Kidney epithelial cell (primary cell): Measurements from ENCODE around the gene AS3MT. TPM values are rescaled to one million over a fixed set of nuclear protein-coding genes. Genes with fewer than 3 reads are reported as not detected.
A peak's percentile ranks its signal among the peaks of the same experiment; 100 is the strongest.
"Not testable (repeated sequence)": the region's sequence is repeated elsewhere in the genome, so short reads cannot be mapped to it uniquely, and the experiment has no call there.

Source experiments
- DNase-seq: peaks from one replicate; pipeline ENCODE4 v3.0.0-alpha.2; 2010; ENCODE audit warnings: low read depth
- H3K27me3 ChIP-seq: 2 replicates; pipeline ENCODE4 v1.6.0; 2011; ENCODE audit warnings: low read length; ENCODE audit not compliant: control insufficient read depth, insufficient read depth
- H3K36me3 ChIP-seq: 2 replicates; pipeline ENCODE4 v1.5.1; 2011; ENCODE audit warnings: low read length; ENCODE audit not compliant: control insufficient read depth, insufficient read depth
- H3K4me3 ChIP-seq: 2 replicates; pipeline ENCODE4 v1.5.1; 2011; ENCODE audit warnings: low read depth, mild to moderate bottlenecking, control low read depth, low read length
- total RNA-seq: library from RNA; depleted of rRNA; stranded (reverse); fragments of >200 nt; gene quantifications from 2 replicates; pipeline ENCODE4 v1.2.3, GENCODE V29; 2015
- TF ChIP-seq, protein P1 (sequence below): IDR thresholded peaks from 2 replicates; pipeline ENCODE4 v1.5.1; 2011; ENCODE audit warnings: mild to moderate bottlenecking, moderate library complexity, low read length, control low read depth, inconsistent platforms; ENCODE audit not compliant: insufficient read depth, poor library complexity, severe bottlenecking

Gene AS3MT
- total RNA-seq: 4.4 and 5.7 TPM in 2 replicates

- no peak for DNase-seq
- Histone ChIP-seq H3K36me3 (no peaks in the 10 kb centered on the region), H3K4me3 (peak within 1 kb of the TSS; percentile 53), H3K27me3 (no peaks in the 10 kb centered on the region)
- TF ChIP-seq, protein P1, sequence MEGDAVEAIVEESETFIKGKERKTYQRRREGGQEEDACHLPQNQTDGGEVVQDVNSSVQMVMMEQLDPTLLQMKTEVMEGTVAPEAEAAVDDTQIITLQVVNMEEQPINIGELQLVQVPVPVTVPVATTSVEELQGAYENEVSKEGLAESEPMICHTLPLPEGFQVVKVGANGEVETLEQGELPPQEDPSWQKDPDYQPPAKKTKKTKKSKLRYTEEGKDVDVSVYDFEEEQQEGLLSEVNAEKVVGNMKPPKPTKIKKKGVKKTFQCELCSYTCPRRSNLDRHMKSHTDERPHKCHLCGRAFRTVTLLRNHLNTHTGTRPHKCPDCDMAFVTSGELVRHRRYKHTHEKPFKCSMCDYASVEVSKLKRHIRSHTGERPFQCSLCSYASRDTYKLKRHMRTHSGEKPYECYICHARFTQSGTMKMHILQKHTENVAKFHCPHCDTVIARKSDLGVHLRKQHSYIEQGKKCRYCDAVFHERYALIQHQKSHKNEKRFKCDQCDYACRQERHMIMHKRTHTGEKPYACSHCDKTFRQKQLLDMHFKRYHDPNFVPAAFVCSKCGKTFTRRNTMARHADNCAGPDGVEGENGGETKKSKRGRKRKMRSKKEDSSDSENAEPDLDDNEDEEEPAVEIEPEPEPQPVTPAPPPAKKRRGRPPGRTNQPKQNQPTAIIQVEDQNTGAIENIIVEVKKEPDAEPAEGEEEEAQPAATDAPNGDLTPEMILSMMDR: no peak
Observed at GRCh38 chr10:102869258-102870198, at the start of gene AS3MT. AS3MT (plus strand) TSS chr10:102869470; CDS start chr10:102869593, 123 bp downstream.

GRCh38 chr10:102820008-102820407, 49.3 kb upstream of the AS3MT start:
- not testable (repeated sequence) for DNase-seq

GRCh38 chr10:102822222-102822621, 47.0 kb upstream of the AS3MT start:
- TF ChIP-seq, protein P1: no peak
- Histone ChIP-seq H3K4me3 (no peak overlapping the region), H3K27me3 (no peaks in the 10 kb centered on the region), H3K36me3 (no peaks in the 10 kb centered on the region)
- no peak for DNase-seq

More at GRCh38 chr10:102820008-102820407, 49.3 kb upstream of the AS3MT start:
- not testable (repeated sequence) for H3K4me3 ChIP-seq, H3K27me3 ChIP-seq, H3K36me3 ChIP-seq

DNA sequence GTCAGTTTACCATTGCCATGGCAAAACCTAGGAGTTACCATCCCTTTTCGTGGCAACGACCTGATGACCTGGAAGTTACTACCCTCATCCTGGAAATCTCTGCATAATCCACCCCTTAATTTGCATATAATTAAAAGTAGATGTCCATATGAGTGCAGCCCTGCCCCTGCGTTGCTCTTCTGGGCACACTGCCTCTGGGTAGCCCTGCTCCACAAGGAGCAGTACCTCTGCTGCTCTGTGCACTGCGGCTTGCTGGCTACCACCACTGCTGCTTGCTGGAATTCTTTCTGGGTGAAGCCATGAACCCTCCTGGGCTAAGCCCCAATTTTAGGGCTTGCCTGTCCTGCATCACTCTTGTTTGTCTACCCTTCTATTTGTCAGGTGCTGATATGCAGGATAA, 44.6 kb upstream of the AS3MT start:
- TF ChIP-seq, protein P1: no peak
- no peaks in the 10 kb centered on the region for H3K27me3 ChIP-seq

DNA sequence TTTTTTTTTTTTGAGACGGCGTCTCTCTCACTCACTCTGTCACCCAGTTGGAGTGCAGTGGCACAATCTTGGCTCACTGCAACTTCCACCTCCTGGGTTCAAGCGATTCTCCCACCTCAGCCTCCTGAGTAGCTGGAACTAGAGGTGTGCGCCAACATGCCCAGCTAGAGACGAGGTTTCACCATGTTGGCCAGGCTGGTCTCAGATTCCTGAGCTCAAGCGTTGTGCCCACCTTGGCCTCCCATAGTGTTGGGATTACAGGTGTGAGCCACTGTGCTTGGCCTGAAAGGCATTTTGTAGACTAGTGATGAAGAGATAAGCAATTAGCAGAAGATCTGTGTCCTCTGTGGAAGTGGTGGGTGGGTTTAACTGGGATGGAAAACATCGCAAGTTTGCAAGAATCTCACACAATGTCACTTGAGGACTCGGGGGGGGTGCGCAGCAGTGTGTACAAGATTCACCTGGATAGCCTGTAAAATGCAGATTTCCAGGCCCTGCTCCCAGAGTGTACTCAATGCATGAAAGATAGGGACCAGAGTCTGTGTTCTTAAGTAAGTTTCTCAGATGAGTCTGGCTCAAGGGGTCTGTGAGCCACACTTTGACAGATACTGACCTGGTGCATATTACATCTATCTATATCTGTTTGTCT, 43.0 kb upstream of the AS3MT start:
- TF ChIP-seq, protein P1: no peak

More for the DNA sequence above, 44.6 kb upstream of the AS3MT start:
- Histone ChIP-seq H3K4me3 (no peak overlapping the region), H3K36me3 (no peaks in the 10 kb centered on the region)
- DNase-seq: no peak

DNA sequence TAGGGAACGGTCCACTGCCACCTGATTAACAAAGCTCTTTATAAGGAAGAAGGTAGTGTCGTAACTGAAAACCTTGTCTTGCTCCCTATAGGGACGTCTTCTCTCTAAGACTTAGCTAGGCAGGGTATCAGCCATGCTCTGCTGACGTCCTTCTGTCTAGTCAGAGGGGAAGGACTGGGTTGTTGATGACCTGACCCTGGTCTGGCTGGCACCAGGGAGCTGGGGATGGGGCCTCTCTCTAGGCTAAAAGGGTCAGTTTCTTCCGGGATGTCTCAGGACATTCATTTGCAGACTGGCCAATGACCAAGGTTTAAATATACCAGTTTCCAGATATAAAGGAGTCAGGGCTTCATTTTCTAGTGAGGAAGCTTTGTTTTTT, 41.7 kb upstream of the AS3MT start:
- Histone ChIP-seq H3K4me3 (no peak overlapping the region), H3K27me3 (peaks cover 6% of the 10 kb centered on the region), H3K36me3 (no peaks in the 10 kb centered on the region)
- TF ChIP-seq, protein P1: no peak
- DNase-seq: no peak

More for the DNA sequence above, 43.0 kb upstream of the AS3MT start:
- Histone ChIP-seq H3K36me3 (no peaks in the 10 kb centered on the region), H3K4me3 (no peak overlapping the region), H3K27me3 (peaks cover 3% of the 10 kb centered on the region)
- no peak for DNase-seq
